SK-N-SH (cell line): Measurements from ENCODE around the gene ZIC5.

Source experiments
- EP300 ChIP-seq, 2 experiments: IDR thresholded peaks; 2 replicates each; pipeline versions ENCODE4 v1.4.0 to v1.6.1; 2012; ENCODE audit warnings: borderline replicate concordance in 1 of 2, low read depth in 1 of 2, low read length in 1 of 2
- MXI1 ChIP-seq: IDR thresholded peaks from 2 replicates; pipeline ENCODE4 v1.6.1; 2012; ENCODE audit warnings: mild to moderate bottlenecking, low read depth, low read length, improper control_type of control experiment
- POLR2AphosphoS5 ChIP-seq: IDR thresholded peaks from 2 replicates; pipeline ENCODE4 v1.6.1; 2012; ENCODE audit warnings: low read depth, low read length
- TAF1 ChIP-seq: IDR thresholded peaks from 2 replicates; pipeline ENCODE4 v1.6.1; 2012; ENCODE audit warnings: low read depth, mild to moderate bottlenecking, low read length, moderate library complexity, borderline replicate concordance
- TEAD4 ChIP-seq: IDR thresholded peaks from 2 replicates; pipeline ENCODE4 v1.4.0; 2012; ENCODE audit warnings: mild to moderate bottlenecking, borderline replicate concordance; ENCODE audit not compliant: insufficient read depth
- TF ChIP-seq, protein P1 (sequence below): fragments of 200-600 bp; sonication (generic); IDR thresholded peaks from 2 replicates; pipeline ENCODE4 v1.6.1; 2017; ENCODE audit warnings: antibody characterized with exemption, mild to moderate bottlenecking, moderate library complexity

DNA sequence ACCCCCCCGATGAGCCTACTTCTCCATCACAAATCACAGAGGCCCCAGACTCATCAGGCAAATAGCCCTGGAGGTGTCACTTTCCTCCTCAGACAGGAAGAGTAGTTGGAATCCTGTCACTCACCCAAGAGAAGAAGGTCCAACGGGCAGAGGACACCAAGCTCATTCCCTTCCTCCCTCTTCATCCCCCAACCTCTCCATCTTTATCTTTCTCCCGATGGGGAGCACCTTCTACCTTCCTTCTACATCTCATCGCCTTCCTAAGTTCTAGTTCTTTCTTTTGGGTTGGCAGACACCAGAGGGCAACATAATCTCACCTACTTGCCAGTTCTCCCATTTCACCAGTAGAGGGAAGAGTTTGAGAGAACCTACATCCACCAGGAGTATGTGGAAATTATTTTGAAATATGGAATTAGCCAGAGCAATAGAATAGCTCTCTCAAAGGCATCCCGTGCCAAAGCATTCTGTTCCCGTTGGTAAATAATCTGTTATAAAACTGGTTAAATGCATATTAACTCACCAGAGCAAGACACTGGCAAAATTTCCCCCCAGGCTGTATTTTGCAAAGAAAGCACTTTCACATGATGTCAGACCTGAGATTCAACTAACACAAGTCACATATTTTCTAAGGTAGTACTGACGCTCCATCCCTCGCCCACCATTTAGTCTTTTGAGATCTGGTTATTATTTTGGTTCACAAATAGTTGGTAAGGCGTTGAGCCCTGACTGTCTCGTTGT, 55.0 kb downstream of the ZIC5 start:
- no peak for TF ChIP-seq EP300 (IDR thresholded peaks at IDR 0.05; ENCODE audit: borderline replicate concordance in 1 of 2, low read depth in 1 of 2, low read length in 1 of 2)
- no peak for TF ChIP-seq TAF1
- TF ChIP-seq, protein P1, sequence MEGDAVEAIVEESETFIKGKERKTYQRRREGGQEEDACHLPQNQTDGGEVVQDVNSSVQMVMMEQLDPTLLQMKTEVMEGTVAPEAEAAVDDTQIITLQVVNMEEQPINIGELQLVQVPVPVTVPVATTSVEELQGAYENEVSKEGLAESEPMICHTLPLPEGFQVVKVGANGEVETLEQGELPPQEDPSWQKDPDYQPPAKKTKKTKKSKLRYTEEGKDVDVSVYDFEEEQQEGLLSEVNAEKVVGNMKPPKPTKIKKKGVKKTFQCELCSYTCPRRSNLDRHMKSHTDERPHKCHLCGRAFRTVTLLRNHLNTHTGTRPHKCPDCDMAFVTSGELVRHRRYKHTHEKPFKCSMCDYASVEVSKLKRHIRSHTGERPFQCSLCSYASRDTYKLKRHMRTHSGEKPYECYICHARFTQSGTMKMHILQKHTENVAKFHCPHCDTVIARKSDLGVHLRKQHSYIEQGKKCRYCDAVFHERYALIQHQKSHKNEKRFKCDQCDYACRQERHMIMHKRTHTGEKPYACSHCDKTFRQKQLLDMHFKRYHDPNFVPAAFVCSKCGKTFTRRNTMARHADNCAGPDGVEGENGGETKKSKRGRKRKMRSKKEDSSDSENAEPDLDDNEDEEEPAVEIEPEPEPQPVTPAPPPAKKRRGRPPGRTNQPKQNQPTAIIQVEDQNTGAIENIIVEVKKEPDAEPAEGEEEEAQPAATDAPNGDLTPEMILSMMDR, result peak; percentile 92
- TF ChIP-seq MXI1, result no peak
- TF ChIP-seq TEAD4, result no peak
- TF ChIP-seq POLR2AphosphoS5, result no peak
